CD4-positive, alpha-beta T cell treated with Interleukin-1 beta for 1 hour (primary cell): Measurements from ENCODE around the gene SHANK2.

Experiments
- DNase-seq, 2 donors: peaks; one replicate each; pipeline ENCODE4 v3.0.0-alpha.2; 2020 to 2022

The SHANK2 gene

DNA sequence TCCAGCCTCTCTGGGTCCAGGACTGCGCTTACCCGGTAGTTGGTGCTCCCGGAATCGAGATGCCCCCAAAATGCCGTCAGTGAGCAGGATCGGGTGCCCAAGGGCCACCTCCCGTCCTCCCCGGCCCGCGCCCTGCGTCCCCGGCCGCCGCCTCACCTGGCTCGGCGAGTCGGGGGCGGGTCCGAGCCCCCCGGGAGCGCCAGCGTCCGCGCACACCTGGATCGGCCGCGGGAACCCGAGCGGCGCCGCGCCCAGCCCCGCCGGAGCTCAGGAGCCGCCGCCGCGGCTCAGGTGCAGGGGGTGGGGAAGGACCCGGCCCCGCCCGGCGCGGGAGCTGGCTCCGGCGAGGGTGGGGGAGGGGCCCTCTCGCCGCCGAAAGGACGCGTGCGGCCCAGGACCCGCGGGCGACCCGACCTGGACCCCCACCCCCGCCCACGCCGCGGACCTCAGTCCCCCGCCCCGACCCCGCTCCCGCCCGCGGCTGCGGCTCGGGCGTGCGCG is at the start of gene SHANK2:
SHANK2 (minus strand) TSS at position 309 of the 501 bp plus-strand sequence. CDS start 105,251 bp downstream, outside the sequence.
- no peak for DNase-seq

DNA sequence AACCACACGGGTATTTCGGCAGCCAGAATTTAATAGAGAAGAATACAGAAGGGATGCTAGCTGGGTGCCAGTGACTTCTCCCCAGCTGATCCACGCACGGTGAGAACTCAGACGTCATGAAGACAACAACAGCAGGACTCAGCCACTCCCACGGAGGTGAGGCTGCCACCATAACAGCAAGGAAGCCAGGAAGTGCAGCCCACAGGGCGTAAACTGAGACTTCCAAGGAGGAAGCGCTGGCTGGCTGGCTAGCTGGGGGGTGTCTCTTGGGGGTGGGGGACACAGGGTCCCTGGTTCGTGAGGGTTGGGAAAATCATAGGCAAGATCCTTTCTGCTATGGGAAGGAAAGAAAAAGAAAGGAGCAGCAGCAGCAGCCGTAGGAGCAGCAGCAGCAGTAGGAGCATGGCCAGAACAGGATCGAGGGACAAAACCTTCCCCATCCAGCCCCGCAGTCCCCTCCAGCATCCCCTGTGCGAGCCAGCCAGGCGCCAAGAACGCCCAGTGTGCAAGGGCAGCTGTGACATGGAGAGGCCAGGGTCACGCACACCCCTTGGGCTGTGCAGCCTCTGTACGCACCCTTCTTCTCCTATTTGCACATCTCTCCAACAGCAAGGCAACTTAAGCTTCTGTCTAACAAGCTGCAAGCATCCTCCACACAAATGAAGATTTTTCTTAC is 49.6 kb upstream of the SHANK2 start:
- no peak for DNase-seq

DNA sequence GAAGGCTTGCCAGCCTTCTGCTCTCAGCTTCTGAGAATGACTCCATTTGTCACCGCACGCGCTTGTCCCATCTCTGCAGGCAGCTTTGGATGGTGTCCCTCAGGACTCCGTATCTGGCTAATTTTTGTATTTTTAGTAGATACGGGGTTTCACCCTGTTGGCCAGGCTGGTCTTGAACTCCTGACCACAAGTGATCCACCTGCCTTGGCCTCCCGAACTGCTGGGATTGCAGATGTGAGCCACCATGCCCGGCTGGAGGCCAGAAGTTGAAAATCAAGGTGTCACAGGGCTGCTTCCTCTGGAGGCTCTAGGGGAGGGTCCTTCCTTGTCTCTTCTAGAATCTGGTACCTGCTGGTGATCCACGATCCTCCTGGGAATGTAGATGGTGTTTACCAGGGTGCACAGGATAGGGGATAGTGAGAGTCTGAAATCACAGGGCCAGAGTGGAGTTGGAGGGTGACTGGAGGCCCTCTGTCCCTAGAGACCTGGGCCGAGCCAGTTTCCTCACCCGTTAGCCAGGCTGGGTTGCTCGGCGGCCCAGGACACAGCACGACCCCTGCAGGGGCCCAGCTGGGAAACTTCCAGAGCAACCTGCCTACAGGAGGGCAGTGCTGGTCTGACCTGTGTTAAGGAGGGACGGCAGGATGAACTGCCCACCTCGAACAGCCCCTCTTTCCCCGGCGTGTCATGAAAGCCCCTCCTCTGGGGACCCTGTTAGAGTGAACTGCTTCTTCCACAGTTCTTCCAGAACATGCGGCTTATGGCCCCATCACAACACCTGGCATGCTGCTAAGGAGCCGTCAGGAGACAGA is 48.9 kb upstream of the SHANK2 start:
- DNase-seq = no peak

GRCh38 chr11:71300187-71300586 is 47.8 kb upstream of the SHANK2 start:
- no peak for DNase-seq

DNA sequence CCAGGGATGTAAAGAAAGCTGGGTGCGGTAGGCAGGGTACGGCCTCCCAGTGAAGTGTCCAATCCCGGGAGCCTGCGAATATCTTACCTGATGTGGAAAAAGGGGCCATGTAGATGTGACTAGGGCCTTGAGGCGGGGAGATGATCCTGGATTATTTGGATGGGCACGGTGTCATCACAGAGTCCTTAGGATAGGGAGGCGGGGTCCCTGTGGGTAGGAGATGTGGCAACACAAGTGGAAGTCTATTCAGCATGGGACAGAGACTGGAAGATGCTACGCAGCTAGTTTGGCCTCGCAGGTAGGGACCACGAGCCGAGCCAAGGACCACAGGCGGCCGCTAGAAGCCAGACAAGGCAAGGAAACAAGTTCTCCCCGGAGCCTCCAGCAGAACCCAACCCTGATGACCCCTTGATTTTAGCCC is 46.4 kb upstream of the SHANK2 start:
- no peak for DNase-seq

- no peak for DNase-seq
Measured at GRCh38 chr11:71298016-71298550, 45.7 kb upstream of the SHANK2 start.

- no peak for DNase-seq
Measured at GRCh38 chr11:71294846-71295600, 42.6 kb upstream of the SHANK2 start.

GRCh38 chr11:71293961-71294782 is 41.8 kb upstream of the SHANK2 start:
- DNase-seq = no peak

DNA sequence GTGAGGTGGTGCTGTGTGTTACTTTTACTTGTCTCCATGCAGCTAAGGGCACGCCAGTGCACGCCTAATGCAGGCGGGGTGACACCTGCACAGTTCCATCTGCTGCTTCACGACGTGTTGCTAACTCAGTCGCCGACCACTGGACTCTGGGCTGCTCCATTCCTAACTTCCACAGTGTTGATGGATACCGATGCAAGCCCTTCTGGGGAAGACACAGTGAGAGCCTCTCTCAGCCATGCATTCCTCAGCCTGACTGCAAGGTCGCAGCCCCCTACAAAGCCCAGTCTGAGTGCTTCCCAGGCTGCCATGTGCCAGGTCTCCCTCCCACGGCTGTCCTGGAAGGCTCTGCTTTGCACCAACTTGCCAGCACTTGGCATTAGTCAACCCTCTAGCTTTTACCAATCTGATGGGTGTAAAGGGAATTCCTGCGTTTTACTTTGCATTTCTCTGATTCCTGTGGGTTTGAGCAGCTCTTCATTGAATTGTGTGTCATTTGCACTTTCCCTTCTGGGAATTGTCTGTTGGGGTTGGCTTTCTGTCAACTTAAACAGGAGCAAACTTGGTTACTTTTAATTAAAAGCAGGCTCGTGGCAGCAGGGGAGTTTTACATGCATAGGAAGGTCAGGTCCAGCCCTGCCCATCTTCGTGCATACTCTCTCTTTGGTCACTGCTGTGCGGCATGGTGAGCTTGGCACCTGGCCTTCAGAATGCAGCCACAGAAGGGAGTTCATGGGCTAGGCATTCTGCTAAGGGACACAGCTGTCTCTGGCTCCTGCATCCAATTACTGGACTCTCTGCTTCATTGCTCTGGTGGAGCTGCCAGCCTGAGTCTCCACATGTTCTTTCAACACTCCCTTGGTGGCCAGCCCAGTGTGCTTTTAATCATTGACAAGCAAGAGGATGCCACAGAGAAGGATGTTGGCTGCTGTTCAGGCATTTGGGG is 34.6 kb upstream of the SHANK2 start:
- DNase-seq = no peak

DNA sequence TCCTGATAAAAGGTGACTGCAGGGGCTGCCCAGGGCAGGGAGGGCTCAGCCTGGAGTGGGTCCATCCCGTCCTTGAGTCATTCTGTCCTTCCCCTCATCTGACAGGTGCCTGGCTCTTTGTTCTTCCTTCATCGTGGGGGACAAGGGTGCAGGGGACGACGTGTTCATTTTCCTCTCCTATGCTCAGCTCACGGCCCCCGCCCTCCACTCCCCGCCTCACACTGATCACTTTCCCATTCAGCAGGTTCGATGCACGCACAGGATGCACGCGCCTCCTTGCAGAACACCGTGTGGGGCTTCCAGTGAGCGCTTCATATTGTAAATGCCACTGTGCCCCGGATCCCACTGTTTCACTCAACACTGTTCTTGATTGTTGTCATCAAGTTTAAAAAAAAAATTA is 32.7 kb upstream of the SHANK2 start:
- no peak for DNase-seq

DNA sequence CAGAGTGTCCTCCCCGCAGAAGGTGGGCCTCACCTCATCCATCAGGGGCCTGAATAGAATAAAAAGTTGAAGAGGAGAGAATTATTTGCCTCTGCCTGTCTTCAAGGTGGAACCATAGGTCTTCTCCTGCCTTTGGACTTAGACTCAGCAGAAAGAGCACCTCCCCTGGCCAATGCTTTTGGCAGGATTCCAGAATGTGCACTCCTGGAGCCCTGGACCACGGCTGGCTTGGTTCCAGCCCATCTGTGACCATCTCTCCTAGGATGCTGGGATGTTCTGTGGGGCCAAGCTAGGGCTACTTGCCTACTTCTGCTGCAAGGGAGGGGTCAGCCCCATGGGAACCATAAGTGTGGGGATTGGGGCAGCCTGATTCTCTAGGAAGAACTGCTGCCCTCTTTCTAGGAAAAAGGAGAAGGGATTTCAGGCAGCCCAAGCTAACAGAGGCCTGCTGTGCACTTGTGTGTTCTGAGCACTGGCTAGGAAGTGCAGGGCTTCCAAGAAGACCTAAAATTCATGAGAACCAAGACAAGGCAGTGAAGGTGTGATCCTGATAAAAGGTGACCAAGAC is 32.2 kb upstream of the SHANK2 start:
- DNase-seq = no peak

DNA sequence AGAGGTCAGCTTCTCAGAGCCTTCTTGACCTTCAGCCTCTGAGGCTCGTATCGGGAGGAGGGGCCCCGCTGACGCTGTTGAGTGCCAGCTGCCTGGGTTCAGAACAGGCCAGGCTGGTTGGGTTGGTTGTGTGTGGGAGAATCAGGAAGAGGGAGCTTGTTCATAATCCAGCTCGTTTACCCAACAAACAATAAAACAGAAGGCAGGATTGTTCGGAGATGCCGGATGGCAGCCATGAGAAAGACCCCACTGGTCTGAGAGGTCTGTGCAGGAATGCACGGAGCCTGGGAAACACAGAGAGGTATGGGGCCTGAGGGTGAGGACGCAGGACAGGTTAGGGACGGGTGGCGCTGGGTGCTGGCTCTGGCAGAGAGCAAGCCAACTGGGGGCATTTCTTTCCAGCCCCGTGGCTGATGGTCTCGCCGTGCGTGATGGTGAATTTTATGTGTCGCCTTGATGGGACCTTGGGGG is 31.6 kb upstream of the SHANK2 start:
- no peak for DNase-seq

GRCh38 chr11:71282581-71283351 is 30.4 kb upstream of the SHANK2 start:
- no peak for DNase-seq

GRCh38 chr11:71281831-71282230 is 29.5 kb upstream of the SHANK2 start:
- no peak for DNase-seq

GRCh38 chr11:71281204-71281603 is 28.8 kb upstream of the SHANK2 start:
- no peak for DNase-seq

DNA sequence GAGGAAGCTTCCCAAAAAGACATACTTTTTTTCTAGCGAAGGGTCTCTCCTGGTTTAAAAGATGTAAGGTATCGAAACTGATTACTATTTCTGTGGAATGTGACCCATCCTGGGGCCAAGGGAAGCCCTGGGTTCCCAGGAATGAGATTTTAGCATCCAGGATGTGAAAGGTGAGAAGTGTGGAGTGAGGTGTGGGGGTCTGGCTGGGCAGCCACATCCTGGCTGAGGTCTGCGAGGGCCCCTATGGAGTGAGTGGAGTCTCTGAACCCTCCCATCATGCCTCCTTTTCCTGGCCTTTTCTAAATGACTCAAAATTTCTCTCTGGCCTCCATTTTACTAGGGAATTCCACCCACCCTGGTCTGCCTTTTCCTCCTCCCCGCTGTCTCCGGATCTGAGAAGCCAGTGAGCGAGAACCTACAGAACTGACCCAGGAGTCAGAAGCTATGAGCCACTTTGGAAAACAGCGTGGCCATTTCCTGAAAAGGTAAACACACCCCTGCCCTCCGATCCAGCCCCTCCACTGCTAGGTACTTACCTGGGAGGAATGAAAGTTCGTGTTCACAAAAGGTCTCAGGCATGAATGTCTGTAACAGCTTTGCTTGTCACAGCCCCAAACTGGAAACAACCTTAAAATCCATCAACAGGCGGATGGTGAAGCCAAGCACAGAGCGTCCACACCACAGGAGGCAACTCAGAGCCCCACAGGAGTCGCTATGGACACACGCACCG is 27.7 kb upstream of the SHANK2 start:
- no peak for DNase-seq

DNA sequence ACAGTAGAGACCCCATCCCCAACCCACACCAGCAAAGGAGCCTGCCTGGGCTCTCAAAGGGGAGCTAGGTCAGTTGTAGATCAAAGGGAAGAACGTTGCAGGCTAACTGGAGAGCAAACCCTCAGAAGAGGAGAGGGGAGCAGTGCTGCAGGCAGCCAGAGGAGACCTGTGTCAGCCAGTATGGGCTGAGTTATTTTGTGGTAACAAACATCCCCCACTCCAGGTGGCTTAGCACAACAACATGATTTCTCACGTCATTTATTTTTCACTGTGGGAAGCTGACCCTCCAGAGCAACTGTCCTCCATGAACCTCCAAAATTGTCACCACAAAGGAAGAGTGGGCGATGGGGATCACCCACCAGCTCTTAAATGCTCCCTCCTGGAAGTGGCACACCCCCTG is 19.8 kb upstream of the SHANK2 start:
- DNase-seq = no peak

GRCh38 chr11:71269603-71270511 is 17.5 kb upstream of the SHANK2 start:
- DNase-seq = no peak
